Amygdala (tissue), 56 donors: ENCODE data around the gene METTL1.
A peak's percentile ranks its signal among the peaks of the same experiment; 100 is the strongest.

Experiments used
- DNase-seq, 56 donors: peaks; one replicate each; lab custom pipeline; 2025; lab: John Stamatoyannopoulos, UW

METTL1 gene

GRCh38 chr12:57756406-57757341, 15.2 kb downstream of the METTL1 start:
- DNase-seq, result peak in 3 of 56 donors; percentile 8 to 18 (median 15)

- peak in 4 of 56 donors; percentile 8 to 54 (median 32) for DNase-seq
These were observed 16.2 kb downstream of the METTL1 start for GRCh38 chr12:57755454-57756372.

DNA sequence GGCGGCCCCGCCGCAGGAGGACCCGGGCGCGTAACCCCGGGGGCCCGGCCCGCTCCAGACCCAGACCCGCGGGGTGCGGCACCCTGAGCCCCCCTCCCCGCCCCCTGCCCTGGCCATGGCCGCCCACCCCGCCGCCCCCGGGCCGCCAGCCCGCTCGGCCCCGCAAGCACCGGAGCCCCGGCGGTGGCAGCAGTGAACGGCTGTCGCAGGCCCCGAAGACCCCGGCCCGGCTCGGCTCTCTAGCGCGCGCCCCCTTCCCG, 16.8 kb downstream of the METTL1 start:
- DNase-seq, result peak in 2 of 56 donors; percentile 48 to 54

DNA sequence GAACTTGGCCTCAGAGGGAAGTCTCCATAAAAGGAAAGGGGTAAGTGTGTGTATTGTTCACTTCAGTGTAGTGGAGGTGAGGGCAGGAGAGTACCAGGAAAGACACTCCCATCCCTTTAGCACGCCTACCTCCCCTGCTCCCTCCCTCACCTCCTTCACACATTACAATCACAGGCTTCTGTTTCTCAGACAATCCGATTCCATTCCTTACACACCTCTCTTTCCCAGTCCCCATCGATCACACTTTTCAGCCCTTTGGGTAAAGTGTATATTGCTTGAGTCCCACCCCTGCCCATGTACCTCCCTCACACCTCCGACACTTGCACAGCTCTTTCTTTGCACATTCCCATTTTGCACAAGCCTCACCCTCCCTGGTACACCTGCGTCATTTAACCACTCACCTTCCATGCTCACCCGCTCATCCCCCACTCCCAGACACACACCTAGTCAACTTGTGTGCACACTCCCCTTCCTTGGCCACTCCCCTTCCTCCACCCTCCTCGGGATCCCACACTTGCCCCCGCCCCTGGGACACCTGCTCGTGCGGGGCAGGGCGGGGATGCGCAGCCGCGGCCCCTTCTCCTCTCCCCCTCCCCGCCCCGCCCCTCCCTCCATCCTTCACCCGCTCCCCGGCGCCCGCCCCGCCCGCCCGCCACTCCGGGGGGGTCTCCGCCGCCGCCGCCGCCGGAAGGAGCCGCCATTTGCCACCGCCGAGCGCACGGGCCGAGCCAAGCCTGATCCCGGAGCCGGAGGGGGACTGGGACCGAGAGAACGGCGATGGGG, 17.3 kb downstream of the METTL1 start, which contains the start of gene MARCHF9:
TSS of gene MARCHF9 (plus strand) at position 693 of the 783 bp plus-strand sequence. CDS start 426 bp downstream, outside the sequence.
- DNase-seq, result peak in 31 of 56 donors; percentile 8 to 72 (median 40)

- DNase-seq, result no peak
These were observed 18.1 kb downstream of the METTL1 start for GRCh38 chr12:57753756-57754337.

GRCh38 chr12:57752668-57753000, 19.3 kb downstream of the METTL1 start:
- no peak for DNase-seq

DNA sequence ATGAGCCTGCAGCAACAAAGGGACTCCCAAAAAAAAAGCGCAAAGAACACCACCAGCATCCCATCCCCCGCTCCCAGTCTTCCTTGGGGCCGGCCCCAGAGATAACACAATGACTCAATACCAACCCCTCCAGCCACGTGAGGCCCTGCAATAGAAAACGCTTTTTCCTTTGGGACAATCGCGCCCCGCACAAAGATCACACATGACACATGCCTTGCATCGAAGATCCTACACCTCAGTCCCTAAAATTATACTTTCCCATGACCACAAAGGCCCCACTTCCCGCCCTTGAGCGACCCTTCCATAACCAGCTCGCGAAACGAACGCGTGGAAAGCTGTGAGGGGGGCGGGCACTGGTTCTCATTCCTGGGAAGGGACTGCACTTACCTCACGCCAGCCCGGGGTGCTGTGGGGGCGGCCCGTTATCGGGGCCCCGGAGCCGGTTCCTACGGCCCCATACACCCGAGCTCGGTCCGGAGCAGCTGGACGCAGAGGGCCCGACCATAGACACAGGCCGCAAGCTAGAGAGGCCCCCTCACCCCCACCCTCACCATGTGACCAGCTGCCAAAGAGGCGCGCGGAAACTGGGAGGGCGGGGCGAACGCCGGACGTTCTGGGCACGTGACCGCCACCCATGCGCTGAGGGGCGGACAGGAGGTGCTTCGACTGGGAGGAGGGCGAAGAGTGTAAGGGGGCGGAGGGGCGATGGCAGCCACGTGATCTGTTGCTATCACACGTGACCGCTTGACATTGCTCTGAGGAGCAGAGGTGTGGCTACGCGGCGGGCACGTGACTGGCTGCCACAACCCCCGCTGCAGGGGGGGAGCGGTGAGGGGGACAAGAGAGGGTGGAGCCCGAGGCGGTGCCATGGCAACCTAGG, 19.9 kb downstream of the METTL1 start, which contains the start of gene CDK4:
TSS of gene CDK4 (minus strand) at position 523 of the 880 bp plus-strand sequence. CDS start 593 bp downstream, outside the sequence.
- peak; percentile 94 to 100 (median 100) for DNase-seq

DNA sequence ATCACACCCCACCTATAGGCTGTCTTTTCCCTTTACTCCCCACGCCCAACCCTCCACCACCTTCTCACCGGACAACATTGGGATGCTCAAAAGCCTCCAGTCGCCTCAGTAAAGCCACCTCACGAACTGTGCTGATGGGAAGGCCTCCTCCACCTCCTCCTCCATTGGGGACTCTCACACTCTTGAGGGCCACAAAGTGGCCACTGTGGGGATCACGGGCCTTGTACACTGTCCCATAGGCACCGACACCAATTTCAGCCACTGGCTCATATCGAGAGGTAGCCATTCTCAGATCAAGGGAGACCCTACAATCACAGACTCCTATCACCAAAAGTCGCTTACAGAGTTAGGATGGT, 20.5 kb downstream of the METTL1 start:
- no peak for DNase-seq

DNA sequence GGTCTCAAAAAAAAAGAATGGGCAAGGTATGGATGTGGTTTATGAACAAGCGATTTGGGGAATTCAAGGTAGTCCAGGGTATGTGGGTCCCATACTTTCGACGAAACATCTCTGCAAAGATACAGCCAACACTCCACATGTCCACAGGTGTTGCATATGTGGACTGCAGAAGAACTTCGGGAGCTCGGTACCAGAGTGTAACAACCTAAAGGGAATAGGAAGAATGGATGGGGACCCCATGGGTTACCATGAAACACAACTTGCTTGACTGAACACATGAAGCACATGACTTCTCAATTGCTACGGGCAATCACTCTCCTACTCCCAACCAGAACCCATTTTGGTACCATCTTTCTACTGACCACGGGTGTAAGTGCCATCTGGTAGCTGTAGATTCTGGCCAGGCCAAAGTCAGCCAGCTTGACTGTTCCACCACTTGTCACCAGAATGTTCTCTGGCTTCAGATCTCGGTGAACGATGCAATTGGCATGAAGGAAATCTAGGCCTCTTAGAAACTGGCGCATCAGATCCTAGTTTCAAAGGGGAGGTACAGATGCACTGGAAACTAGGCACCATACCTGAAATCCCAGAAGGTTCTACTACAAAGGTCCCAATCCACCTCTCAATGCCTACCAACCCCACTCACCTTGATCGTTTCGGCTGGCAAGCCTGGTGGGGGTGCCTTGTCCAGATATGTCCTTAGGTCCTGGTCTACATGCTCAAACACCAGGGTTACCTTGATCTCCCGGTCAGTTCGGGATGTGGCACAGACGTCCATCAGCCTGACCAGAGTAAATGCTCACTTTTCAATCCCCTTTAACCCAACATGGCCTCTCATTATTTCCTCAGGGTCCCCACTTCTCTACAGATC, 21.1 kb downstream of the METTL1 start:
- DNase-seq, result no peak

GRCh38 chr12:57749061-57749460, 22.8 kb downstream of the METTL1 start:
- DNase-seq, result no peak

GRCh38 chr12:57746025-57746424, 25.9 kb downstream of the METTL1 start:
- DNase-seq, result no peak

GRCh38 chr12:57745485-57745881, 26.4 kb downstream of the METTL1 start:
- no peak for DNase-seq

DNA sequence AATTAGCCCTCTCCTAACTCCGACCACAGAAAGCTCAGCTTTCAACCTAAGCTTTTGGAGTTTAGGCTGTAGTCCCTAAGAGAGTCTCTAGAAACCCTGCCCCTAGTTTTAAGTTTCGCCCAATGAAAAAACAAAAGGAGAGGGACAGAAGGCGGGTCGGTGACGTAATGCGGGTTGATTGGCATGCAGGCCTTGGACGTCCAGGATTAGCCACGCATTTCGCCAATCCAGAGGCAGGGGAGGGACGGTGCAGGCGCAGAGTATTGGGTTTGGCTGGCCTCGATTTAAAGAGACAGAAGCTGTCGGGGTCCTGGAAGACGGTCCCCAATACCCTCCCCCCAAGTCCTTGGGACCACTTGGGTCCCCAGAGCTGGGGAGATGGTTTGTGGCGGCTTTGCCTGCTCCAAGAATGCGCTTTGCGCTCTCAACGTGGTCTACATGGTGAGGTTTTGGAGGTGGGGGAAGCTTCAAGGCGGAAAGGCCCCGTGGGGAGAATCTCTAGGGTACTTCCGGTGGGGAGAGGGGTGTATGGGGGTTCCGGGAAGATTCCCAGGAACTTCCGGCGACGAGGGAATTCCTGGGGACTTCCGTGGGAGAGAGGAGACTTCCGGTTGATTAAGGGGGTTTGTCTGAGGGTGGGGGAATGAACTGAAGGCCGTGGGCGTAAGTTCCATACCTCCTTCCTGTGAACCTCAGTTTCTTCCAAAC, 27.0 kb downstream of the METTL1 start, which contains the start of gene TSPAN31:
TSS of gene TSPAN31 (plus strand) at position 263 of the 708 bp plus-strand sequence. CDS start at position 379, 116 bp downstream.
- peak; percentile 60 to 99 (median 94) for DNase-seq

- peak in 24 of 56 donors; percentile 33 to 92 (median 70) for DNase-seq
These were observed 27.6 kb downstream of the METTL1 start for GRCh38 chr12:57744194-57744776.

GRCh38 chr12:57743769-57744168, 28.1 kb downstream of the METTL1 start:
- no peak for DNase-seq

DNA sequence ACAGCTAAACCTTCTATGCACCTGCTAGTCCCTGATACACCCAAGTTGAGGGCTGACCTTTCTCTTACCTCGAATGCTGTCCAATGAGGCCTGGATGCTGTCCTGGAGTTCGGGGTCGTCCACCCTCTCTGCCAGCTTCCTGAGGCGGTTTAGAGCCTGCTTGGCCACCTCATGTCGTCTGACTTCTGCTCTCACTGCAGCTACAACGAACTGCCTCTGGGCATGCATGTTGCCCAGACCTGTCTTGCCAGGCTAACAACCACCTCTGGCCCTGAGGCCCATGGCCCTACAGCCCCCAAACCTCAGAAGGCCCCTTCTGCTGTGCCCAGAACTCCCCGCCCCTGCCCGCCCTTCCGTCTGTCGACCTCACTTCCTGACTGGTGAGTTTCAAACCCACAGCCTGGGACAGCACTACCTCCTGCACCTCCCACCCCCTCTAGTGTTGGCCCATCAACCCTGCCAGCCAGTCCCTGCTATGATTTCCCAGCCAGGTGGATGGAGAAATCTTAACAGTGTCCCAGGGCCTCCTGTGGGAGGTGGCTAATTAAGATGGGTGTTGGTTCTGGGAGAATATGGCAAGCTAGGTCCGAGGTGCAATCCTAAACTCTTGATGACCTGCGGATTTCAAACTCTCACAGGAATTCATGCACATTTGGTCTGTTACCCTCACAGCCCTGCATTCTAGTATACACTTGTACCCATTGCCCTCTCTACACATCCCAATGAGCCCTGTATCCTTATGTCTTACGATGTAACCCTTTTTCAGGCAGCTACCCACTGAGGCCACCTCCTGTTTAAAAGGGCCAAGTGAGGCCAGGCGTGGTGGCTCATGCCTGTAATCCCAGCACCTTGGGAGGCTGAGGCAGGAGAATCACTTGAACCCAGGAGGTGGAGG, 29.8 kb downstream of the METTL1 start:
- no peak for DNase-seq
